GM21390 (cell line): Measurements from ENCODE around the gene MAPK4.

Source experiments
- ATAC-seq: cut with Tn5 transposase; IDR thresholded peaks from one replicate; pipeline ENCODE4 v1.9.1; 2021; ENCODE audit not compliant: unreplicated experiment

MAPK4 gene

DNA sequence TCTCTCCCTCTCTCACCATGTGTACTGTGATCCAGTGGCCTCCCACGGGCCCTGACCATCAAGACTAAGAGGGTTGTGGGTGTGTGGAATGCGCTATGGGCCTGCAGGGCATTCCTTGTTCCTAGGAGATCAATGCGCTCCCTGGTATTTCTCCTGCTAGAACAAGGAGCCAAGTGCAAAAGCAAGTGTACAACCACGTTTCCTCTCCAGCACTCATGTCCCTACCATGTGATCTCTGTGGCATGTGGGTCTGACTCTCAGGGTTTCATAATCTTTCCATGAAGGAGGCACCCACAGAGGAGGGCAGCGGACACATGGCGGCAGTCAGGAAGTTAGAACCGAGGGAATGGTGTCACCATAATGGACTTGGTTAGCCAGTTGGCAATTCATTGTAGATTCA lies 91.4 kb downstream of the MAPK4 start:
- no peak for ATAC-seq

DNA sequence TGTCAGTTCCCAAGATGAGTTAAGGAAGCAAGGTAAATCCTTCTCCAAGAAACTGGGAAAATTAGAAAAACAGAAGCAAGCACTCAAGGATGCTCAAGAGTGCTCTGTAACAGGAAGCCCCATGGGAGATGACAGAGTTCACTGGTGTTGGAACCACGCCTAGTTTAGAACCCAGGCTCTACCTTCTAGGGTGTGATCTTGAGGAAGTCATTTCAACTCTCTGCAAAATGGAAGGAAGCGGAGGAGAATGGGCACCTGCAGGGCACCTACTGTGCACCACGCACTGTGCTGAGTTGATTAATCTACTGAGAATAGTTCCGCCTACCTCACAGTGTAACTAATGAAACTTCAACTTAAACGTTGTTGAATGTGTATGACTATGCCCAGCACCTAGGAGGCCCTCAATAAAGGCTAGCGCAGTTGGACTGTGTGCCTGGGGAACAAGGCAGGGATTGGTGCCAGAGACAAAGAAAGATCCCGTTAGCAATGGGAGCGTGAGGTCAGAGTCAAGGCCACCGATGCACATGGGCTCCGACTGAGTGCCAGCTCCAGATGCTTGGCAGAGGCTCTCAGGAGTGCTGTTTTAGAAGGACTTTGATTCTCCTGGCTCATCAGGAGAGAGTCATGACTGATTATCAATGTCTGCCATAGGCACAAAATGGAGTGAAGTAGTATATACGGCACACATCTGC lies 93.7 kb downstream of the MAPK4 start:
- ATAC-seq: no peak

DNA sequence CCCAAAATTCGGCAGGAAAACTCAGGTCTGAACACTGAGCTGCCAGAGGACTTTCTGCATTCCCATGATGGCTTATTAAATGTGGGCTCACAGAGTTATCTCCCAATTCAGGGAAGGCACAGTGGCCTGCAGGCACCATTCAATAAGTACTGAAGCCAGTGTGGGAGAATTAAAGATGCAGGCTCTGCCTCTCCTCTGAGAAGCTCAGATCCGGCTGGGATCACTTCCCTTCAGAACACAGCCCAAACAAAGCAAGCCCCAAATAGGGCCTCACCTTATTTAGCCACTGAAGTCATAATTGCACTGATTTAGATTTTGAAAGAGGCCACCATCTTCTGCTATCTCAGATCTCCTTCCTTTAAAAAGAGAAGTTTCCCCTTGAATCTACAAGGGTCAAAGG lies 94.3 kb downstream of the MAPK4 start:
- ATAC-seq: no peak

GRCh38 chr18:50654658-50655550 lies 95.0 kb downstream of the MAPK4 start:
- no peak for ATAC-seq

GRCh38 chr18:50656396-50656795 lies 96.5 kb downstream of the MAPK4 start:
- ATAC-seq: no peak

DNA sequence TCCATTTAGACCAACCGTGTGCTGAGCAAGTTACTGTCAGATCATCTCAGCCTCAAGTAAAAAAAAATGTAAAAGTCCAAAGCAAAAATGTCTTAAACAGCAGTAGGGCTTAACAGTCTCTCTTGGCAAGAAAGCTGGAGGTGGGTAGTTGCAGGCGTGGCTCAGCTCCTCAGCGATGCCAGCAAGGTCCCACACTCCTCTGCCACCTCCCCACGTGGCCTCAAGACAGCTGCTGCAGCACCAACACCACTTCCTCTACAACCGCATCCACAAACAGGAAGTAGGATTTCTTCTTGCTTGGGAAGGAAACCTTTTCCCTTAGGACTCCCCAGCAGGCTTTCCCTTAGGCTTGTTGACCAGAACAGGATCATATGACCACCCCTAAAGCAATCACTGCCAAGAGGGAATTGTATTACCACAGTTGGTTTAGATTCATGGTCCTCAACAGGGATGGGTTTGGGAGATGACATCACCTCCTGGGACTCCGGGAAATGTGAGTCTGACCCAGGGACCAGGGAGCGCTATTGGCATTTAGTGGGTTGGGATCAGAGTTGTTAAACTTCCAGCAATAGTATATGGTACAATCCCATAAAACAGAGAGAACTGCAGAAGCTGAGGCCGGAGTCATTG lies 97.1 kb downstream of the MAPK4 start:
- ATAC-seq: no peak

GRCh38 chr18:50658601-50659000 lies 98.7 kb downstream of the MAPK4 start:
- no peak for ATAC-seq

- ATAC-seq: no peak
Observed at GRCh38 chr18:50659091-50660003, 99.5 kb downstream of the MAPK4 start.

DNA sequence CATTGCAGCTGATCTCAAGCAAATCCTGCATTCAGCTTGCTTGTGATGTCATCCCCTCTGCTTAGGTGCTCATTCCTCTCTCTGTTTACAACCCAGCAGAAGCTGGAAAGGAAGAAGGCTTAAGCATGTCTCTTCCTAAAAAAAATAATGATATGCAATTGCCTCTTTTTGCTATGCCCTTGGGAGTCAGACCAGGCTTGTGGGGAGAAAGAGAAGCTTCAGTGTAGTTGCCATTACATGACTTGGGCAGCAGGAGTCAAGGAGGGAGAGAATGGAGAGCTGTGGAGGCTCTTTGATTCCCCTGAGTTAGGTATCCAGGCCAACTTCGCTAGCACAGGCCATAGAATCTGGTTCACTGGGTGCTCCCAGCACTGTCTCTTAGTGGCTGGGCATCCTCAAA lies 101.1 kb downstream of the MAPK4 start:
- no peak for ATAC-seq

- ATAC-seq: no peak
Observed at GRCh38 chr18:50662177-50662576, 102.3 kb downstream of the MAPK4 start.

DNA sequence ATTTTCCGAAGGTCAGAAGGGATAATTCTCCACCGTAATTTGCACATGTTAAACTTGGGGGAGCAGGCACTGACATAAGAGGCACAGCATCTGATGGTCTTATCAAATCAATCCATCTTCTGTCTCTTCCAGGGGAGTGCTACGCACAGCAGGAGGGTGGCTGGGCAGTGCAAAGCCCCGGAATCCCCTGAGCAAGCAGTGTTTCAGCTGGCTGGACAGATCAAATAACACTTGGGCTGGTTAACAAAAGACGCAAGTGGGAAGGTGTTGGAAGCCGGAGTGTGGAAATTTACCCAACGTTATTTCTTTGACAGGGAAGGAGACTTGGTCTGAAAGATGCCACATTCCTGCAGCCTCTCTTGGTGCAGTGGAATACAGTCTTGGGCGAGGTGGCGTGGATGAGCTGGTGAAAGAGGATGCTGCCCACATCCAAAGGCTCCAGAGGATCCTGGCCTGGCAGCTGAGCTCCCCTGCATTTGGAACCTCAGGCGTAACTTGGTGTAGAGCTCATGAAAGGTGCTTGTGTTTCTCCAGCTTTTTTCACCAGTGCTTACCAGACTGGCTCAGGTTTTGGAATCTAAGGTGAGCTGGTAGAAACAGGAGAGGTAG lies 103.0 kb downstream of the MAPK4 start:
- ATAC-seq: no peak

- ATAC-seq: no peak
Observed at GRCh38 chr18:50663626-50664441, 103.9 kb downstream of the MAPK4 start.

- no peak for ATAC-seq
Observed at GRCh38 chr18:50665015-50665414, 105.1 kb downstream of the MAPK4 start.

GRCh38 chr18:50665519-50665918 lies 105.6 kb downstream of the MAPK4 start:
- ATAC-seq: no peak

DNA sequence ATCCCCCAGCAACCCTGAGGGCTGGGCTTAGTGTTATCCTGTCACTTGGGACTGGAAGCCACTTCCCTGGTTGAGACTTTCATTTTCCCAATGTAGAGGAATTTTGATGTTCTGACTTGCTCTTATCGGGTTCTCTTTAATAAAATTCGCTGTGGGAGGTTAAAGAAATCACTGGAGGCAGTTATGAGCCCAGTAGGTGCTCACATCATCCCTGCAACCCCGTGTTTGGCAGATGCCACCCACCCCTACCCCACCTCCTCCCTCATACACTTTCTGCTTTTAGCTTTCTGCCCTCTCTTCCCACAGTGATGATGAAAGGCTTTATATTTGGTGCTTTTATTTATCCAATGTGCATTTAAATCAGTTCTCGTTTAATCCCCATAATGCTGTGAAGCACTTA lies 106.6 kb downstream of the MAPK4 start:
- no peak for ATAC-seq

DNA sequence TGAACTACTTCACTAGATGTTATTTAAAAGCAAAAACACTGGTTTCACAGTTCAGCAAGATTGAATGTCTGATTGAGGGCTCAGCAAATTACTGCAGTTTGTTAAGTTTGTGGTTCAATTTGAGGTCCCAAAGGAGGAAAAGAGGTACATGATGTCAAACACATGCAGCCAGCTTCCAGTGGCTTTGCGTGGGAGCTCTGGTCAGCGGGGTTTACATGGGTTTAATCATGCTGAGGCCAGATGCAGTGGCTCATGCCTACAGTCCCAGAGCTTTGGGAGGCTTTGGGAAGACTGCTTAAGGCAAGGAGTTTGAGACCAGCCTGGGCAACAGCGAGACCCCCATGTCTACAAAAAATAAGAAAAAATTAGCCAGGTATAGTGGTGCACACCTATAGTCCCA lies 111.5 kb downstream of the MAPK4 start:
- ATAC-seq: no peak

DNA sequence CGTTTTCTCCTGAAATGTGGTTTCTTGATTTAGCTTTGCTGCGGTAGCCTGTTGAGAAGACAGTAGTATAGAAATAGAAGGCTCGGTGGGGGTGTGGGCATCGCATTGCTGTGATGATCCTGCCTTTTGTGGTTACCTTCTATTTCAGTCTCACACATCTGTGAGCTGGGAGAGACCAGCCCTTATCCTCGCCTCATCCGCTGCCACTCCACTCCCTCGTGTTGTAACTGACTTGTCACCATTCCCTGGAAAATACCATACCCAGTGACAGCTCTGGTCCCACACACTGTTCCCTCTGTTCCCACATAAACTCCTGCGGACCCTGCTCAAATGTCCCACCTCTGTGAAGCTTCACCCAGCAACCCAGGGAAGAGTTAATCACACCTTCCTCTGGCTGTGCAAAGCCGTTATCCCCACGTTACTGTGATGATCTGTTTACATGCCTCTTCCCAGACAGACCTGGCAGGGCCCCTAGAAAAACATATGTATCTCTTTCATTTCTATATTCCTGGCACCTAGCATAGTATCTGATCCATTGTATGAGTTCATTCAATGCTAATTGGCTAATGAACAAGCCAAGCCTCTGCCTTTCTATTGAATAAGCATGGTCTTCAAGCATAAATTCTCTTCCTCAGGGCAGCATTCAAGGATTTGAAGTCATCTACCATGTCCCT lies 114.6 kb downstream of the MAPK4 start:
- no peak for ATAC-seq

DNA sequence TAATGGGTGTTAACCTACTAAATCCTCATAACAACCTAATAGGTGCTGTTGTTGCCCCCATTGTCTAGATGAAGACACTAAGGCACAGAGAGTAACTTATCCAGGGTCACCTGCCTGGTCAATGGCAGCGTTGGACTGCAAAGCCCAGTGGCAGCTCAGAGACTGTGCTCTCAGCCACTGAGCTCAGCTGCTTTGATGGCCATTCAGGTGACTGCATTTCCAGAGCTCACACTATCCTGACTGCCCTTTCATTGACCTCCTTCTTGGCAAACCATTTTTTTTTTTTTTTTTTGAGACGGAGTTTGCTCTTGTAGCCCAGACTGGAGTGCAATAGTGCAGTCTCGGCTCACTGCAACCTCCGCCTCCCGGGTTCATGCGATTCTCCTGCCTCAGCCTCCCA lies 115.2 kb downstream of the MAPK4 start:
- ATAC-seq: no peak

GRCh38 chr18:50678651-50679050 lies 118.8 kb downstream of the MAPK4 start:
- no peak for ATAC-seq
